GM12872 (cell line): ENCODE results near the gene UBE2D4.

Experiments
- CTCF ChIP-seq: IDR thresholded peaks from 3 replicates; pipeline ENCODE4 v1.5.1; 2011; ENCODE audit warnings: low read depth, mild to moderate bottlenecking, low read length, moderate library complexity; ENCODE audit not compliant: insufficient read depth

Gene UBE2D4

GRCh38 chr7:43925984-43926797 lies at the start of gene UBE2D4:
Gene UBE2D4 (plus strand): TSS chr7:43926436. CDS start chr7:43926533, 97 bp downstream.
- TF ChIP-seq CTCF: no peak

- no peak for TF ChIP-seq CTCF
Observed at GRCh38 chr7:43876976-43877745, 49.1 kb upstream of the UBE2D4 start.

- no peak for TF ChIP-seq CTCF
Observed at GRCh38 chr7:43877968-43878864, 48.0 kb upstream of the UBE2D4 start.

- no peak for TF ChIP-seq CTCF
Observed at GRCh38 chr7:43878867-43879266, 47.4 kb upstream of the UBE2D4 start.

- no peak for TF ChIP-seq CTCF
Observed at GRCh38 chr7:43879477-43879876, 46.8 kb upstream of the UBE2D4 start.

GRCh38 chr7:43880596-43880995 lies 45.6 kb upstream of the UBE2D4 start:
- TF ChIP-seq CTCF: no peak

- TF ChIP-seq CTCF: no peak
Observed at GRCh38 chr7:43884209-43884608, 42.0 kb upstream of the UBE2D4 start.
